HG03039 (cell line): ENCODE results near the gene CD163.
"Not testable (repeated sequence)": the region's sequence is repeated elsewhere in the genome, so short reads cannot be mapped to it uniquely, and the experiment has no call there.

ENCODE experiments used
- ATAC-seq: cut with Tn5 transposase; IDR thresholded peaks from one replicate; pipeline ENCODE4 v1.9.1; 2021; ENCODE audit warnings: mild to moderate bottlenecking, moderate library complexity; ENCODE audit not compliant: unreplicated experiment

Gene CD163

DNA sequence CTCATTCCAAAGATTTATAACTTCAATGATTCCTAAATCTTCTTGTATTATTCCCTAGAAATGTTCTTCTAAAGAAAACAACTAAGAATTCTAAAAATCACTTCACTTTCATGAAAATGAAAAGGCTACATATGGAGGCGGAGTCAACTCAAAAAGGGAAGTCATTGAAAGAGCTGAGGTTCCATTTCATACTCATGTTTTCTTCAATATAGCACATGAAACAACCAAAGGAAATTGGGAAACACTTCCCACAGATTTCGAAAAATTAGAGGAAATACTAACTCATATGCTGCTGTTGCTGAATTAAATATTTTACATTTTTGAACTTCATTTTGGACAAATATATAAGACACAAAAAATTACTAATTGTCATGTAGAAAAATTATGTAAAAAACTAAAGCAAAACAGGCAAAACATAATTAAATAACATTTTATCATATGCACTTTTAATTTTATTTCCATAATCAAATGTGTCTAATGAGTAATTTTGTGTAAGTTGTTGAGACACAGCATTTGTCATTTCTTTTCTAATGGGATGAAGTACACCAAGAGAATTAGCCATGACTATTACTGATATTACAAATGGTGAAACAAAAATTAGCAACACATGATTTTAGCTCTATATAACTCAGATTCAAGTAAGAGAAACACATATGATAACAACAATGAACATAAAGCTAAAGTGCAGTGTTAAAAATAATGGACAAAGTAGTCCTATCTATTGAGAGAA lies at the start of gene CD163:
Gene CD163 (minus strand): TSS at position 92 of the 730 bp plus-strand sequence. CDS start 87 bp downstream, at position 5.
- ATAC-seq = no peak

DNA sequence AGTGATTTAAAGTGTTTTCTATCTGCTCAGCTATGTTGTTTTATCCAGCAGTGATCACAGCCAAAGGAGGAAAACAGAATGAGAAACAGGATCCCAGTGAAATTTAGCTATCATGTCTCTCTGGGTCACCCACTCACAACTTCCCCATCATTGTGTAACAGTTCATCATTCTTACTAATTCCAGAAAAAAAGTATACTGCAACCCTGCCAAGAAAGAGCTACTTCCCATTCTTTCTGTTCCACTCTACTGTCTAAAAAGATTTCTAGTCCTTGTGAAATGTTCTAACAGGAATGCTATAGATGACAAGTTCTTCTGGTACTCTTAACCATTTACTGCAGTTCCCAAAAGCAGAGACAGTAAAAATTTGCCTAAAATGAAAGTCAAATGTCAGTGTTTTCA lies 39.2 kb upstream of the CD163 start:
- ATAC-seq = no peak

DNA sequence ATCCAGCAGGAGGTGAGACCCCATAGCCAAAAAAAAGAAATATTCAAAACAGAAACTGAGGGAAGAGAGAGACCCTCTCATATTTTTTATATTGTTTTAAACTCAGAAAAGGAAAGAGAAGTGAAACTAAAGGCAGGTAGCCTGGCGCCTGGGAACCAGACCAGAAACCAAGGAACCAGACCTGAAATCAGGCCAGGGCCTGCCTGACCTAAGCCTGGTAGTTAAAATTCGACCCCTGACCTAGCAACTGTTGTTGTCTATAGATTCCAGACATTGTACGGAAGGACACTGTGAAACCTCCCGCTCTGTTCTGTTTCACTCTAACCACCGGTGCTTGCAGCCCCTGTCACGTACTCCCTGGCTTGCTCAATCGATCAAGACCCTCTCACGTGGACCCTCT lies 38.5 kb upstream of the CD163 start:
- ATAC-seq = no peak

DNA sequence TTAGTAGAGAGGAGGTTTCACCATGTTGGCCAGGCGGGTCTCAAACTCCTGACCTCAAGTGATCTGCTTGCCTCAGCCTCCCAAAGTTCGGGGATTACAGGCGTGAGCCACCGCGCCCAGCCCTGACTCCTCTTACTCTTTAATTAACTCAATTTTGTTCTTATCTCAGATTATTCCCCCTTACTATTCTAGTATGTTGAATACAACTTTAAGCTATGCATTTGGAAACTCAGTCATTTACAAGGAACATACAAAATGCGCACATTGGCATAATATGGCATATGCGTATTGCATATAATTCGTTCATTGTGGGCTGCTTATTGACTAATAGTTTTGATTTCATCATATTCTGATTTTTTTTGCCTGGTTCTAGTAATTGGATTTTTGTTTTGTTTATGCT lies 10.8 kb upstream of the CD163 start:
- no peak for ATAC-seq

DNA sequence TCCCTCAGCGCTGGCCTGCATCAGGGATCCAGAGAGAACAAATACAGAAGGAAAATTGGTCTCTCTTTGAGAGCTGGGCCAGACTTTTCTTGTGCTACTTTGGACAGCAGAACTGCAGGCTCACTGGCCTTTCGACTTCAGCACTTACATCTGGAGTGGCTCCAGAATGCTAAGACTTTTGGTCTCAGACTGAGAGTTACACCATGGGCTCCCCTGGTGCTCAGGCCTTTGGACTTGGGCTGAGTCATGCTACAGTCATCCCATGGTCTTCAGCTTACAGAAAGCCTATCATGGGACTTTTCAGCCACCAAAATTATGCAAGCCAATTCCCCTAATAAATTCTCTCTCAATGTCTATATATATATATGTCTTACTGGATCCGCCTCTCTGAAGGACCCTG lies 9.0 kb upstream of the CD163 start:
- ATAC-seq = no peak

DNA sequence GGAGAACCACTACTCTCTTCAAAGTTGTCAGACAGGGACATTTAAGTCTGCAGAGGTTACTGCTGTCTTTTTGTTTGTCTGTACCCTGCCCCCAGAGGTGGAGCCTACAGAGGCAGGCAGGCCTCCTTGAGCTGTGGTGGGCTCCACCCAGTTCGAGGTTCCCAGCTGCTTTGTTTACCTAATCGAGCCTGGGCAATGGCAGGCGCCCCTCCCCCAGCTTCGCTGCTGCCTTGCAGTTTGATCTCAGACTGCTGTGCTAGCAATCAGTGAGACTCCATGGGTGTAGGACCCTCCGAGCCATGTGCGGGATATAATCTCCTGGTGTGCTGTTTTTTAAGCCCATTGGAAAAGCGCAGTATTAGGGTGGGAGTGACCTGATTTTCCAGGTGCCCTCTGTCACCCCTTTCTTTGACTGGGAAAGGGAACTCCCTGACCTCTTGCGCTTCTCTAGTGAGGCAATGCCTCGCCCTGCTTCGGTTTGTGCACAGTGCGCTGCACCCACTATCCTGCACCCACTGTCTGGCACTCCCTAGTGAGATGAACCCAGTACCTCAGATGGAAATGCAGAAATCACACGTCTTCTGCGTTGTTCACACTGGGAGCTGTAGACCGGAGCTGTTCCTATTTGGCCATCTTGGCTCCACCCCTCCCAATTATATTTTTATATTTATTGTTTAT lies 6.4 kb upstream of the CD163 start:
- ATAC-seq = not testable (repeated sequence)

DNA sequence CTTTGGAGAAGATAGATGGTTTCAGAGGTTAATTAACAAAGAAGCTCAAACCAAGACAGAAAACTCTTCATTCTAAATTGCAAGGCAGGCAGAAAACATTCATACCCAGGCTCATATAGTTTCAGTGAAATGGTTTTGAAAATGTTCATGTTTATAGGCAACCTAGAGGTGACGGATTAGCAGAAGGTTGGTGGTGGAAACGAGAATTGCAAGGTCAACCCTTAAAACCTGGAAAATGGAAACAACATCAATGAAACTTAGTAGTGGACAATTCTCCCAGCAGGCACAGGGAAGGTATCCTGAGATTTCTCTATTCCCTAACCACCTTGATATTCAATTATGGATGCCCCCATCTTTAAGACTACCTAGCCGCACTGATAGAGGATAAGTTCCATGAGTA lies 965 bp downstream of the CD163 start:
- ATAC-seq = no peak

DNA sequence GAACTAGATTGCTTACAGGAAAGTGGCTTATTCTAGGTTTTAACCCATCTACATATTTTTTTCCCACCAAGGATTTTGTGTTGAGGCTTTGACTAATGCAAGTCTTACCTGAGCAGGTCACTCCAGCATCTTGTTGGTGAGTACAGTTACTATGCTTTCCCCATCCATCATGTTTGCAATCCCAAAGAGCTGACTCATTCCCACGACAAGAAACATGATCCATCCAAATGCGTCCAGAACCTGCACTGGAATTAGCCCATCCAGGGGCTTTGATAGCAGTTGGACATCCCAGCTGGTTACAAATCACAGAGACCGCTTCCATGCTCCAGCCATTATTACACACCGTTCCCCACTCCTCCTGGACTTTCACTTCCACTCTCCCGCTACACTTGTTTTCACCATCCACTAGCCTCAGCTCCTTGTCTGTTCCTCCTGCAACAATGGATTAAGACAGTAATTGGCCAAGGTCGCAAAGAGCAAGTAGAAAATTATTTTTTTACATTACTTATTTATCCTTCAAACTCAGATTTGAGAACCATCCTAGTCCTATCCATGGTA lies 2.5 kb downstream of the CD163 start:
- no peak for ATAC-seq

DNA sequence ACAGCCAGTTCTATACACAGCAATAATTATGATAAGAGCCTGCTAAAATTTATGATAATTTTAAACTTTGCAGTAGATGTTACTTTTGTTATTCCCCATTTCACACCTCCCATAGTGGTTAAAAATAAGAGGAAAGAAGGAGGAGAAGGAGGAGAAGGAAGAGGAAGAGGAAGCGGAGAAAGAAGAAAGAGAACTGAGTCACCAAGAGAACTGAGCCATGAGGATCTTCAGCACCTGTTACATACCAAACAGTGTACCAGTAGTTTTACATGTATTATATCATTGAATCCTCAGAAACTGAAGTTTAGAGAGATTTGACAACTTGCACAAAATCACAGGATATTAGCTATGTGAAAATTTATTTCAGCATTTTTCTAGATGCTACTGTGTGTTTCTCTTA lies 3.9 kb downstream of the CD163 start:
- ATAC-seq = no peak

DNA sequence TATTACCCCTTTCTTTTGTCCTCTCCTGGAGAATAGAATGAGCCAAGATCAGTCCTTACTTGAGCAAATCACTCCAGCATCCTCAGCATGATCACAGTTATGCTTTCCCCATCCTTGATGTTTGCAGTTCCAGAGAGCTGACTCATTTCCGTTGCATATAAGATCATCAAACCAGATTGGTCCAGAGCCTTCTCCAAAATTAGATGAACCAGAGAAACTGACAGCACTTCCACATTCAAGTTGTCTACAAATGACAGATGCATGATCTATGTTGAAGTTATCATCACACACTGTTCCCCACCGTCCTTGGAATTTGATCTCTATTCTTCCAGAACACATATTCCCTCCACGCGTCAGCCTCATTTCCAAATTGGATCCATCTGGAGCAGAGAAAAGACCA lies 4.8 kb downstream of the CD163 start:
- ATAC-seq = no peak

DNA sequence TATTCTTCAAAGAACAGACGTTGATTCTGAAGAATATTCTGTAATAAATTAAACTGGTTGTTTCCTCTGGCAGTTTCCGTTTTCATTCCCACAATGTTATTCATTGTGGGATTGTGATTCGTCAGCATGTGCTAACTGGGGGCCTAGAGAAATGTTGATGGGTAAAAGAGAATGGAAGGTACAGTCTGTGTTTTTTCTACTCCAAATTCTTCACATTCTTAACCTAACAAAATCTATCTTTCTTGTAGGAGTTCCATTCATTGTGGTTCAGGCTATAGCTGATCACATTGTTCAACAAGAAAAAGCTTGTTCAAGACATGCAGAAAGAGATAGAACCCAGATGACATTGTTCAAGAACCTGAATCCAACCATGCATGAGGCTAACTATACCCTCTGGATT lies 5.9 kb downstream of the CD163 start:
- no peak for ATAC-seq

DNA sequence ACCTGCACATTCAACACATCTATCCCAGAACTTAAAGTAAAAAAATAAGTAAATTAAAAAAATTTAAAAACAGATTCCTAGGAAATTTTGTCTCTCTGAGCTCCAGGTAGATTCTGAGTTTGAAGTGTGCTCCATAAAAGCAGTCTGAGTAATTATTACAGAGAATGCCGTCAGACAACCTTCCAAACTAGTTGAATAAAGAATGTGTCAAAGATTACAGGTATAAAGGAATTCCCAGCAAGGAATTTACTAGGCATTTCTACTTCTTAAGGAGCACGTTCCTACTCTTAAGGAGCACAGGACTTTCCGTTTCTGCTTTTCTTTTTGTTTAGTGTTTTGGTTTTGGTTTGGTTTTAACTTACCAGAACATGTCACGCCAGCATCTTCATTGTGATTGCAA lies 7.1 kb downstream of the CD163 start:
- no peak for ATAC-seq

DNA sequence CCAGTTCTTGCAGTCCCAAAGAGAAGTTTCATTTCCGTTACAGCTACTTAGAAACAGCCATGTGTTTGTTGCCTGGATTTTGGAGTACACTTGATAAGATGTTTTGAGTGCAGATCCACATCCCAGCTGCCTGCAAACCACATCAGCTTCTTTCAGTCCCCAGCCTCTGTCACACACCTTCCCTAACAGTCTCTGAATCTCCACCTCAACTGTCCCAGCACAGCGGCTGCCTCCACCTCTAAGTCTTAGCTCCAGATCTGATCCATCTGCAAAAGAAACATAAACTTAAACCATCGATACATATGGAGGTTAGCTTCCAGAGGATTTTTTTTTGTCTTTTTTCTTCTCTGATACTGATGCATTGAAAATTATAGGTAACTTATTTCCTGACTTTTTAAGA lies 8.4 kb downstream of the CD163 start:
- no peak for ATAC-seq

DNA sequence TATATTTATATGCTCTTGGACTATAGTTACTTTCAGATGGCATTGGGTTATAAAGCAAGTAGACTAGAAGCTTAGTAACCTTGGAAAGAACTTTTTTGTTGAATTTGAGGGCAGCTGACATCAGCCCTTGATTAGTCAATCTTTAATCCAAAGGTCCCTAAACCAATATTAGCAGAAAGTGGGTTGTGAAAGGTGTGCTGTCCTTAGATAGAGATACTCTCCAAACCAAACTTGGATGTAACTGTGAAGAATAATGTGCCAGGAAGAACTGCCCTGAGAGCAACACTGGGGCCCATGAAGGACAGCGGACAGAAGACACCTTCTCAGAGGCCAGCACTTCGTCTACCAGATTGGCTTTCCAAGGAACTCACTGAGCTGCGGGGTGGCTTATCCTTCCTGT lies 10.6 kb downstream of the CD163 start:
- ATAC-seq = no peak

DNA sequence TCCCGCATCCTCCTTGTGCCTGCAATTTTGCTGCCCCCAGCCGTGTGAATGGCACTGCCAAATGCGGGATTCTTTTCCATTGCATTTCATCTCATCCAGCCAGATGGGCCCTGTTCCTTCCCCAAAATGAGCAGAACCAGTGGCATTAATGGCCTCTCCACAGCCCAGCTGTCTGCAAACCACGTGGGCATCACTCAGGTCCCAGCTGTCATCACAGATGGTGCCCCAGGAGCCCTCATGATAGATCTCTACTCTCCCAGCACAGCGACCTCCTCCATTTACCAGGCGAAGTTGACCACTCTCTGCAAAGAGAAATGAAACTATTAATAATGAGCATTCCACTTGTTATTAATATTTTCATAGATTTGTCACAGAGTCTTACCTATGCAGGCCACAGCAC lies 17.1 kb downstream of the CD163 start:
- ATAC-seq = no peak

DNA sequence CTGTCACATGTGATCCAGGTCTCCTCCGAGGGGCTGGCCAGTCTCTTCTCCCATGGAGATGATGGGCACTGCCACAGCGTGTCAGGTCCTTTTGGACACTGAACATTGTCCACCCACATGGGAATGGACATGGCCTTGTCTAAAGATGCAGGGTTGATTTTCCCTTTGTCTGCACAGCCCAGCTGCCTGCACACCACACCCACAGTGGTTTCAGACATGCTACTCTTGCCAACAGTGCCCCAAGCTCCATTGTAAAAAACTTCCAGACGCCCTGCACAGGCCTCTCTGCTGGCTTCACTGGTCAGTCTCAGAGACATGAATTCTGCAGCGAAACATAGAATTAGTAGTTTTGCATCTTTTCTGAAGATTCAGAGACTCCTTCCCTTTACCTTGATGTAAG lies 18.5 kb downstream of the CD163 start:
- ATAC-seq = no peak

DNA sequence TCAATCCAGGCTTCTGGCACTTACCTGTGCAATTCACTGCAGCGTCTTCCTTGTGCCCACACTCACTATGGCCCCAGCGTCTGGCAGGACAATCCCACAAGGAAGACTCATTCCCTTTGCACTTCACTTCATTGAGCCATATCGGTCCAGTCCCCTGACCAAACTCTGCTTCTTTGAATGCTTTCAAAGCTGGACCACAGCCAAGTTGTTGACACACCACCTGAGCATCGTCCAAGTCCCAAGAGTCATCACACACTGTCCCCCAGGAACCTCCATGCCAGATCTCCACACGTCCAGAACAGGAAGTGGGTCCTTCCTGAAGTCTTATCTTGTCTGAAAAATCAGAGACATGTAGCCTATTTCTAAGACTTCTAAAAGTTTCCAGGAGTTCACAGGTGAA lies 20.2 kb downstream of the CD163 start:
- ATAC-seq = no peak

DNA sequence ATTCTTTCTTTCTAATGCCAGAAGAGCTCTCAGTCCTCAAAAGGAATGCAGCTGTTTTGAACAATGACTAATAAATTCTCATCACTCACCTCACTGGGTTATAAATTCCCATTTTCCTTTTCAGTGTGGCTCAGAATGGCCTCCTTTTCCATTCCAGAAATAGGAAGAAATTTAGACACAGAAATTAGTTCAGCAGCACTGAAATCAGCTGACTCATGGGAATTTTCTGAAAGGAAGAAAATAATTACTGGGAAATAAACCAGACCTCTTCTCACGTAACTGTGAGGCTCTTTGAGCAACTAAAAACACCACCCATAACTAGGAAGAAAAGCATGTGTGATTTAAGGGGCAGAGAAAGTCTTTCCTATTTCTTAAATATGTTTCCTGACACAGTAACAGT lies 23.8 kb downstream of the CD163 start:
- ATAC-seq = no peak

DNA sequence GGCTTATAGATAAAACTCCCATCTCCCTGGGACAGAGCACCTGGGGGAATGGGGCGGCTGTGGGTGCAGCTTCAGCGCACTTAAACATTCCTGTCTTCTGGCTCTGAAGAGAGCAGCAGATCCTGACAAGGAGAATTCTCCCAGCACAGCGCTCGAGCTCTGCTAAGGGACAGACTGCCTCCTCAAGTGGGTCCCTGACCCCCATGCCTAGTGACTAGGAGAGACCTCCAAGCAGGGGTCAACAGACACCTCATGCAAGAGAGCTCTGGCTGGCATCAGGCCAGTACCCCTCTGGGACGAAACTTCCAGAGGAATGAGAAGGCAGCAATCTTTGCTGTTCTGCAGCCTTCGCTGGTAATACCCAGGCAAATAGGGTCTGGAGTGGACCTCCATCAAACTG lies 31.5 kb downstream of the CD163 start:
- no peak for ATAC-seq

DNA sequence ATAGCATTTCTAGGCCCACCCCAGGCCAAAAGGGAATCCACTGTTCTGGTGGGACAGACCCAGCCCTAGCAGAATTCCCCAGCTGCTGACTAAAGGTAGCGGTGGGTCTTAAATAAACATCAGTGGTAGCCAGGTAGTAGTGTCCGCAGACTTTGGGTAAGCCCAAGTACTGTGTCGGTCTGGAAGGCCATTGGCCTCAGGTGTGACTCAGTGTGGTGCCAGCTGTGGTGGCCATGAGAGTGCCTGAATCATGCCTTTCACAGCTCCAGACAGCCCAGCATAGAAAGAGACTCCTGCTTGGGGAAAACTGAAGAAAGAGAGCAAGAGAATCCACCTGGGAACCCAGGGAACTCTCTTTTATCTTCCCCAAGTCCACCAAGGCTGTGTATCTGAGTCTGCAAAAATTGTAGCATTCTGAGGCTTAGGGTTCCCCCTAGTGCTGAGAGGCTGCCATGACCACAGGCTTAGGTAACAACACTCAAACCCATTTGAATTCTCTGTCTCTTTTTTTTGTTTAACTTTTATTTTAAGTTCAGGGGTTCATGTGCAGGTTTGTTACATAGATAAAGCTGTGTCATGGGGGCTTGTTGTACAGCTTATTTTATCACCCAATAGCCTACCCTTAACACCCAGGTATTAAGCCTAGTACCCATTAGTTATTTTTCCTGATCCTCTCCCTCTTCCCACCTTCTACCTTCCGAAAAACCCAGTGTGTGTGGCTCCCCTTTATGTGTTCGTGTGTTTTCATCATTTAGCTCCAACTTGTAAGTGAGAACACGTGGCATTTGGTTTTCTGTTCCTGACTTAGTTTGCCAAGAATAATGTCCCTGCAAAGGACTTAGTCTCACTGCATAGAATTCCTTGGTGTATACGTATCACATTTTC lies 43.0 kb downstream of the CD163 start:
- ATAC-seq = no peak

DNA sequence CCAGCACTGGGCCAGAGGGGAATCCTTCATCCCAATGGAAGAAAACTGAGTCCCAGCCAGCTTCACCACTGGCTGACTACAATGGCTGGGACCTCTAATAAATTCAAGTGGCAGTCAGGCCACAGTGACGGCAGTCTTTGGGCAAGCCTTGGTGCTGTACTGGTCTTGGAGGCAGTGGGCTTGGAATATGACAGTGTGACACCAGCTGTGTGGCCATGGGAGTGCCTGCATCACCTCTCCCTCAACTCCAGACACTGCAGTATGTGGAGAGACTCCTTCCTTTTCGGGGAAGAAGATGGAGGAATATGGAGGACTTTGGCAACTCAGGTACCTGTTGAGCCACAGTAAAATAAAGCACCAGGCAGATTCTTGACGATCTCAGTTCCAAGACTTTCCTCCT lies 43.6 kb downstream of the CD163 start:
- ATAC-seq = no peak
